ENCODE measurements around the gene SERPINF2.

SERPINF2 gene

DNA sequence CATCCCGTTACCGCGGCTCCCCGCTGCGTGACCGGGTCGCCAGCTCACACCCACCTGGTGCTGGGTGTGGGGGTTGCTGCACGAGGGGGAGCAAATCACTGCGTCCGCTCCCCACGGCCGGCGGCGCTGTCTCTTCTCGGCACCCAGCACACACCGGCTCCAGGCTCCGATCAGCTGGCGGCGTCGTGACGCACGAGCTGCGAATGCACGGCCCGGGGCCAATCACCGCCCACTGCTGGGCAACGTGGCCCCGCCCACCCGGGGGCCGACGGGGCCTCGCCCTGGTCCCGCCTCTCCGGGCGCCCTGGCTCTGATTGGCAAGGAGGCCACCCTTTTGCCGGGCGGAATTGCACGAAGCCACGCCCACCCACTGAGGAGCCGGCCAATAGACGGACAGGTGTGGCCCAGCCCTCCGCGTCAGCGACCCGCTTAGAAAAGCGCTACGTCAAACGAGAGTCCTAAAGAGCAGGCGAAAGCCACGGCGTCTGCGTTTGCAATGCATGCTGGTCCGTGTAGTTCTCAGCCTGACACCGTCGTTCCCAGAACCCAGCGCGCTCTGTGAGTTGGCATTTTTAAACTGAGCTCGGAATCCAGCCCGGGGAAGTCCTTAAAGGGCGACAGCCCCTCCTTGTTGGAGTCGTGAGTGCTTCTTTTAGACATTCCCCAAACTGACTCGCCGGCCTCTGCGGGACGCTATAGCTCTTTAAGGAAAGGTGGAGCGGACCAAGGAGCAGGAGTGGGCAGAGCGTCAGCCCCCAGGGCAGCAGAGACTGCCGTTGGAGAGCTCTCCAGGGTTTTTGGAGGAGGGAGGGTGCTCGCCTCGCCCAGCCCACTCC lies 26.4 kb upstream of the SERPINF2 start:
- peak; percentile 100 for DNase-seq (ENCODE audit: low read depth)

DNA sequence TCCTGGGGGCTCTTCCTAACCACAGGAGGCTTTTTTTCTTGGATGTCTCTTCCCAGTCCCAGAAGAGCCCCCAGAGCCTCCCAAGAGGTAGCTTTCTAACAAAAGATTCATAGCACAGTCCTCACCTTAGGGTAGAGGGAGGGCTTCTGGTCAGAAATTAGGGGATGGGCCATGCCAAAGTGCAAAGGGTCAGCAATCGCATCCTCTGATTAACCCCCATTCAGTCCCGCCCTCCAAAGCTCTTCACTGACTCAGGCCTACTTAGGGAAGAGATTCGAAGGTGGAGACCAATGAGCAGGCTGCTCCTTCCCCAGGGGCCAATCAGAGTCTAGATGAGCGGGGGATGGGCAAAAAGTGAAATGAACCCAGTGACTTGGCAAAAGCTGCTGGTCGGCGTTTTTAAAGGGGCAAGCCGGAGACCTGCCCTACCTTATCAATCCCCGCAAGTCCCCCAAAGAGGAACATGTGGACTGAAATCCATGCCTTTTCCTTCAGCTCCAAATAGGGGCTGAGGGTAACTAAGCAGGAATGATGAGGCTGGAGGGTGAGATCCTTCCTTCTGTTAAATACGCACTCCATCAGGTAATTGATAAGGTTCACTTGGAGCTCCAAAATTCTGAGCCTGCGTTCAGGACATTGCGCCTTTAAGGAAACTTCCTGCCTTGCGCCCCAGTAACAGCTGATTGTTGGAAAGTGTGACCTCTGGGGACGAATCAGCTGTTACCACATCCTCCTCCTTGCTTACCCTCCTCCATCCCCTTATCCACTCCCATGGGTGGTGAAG lies 25.6 kb upstream of the SERPINF2 start:
- DNase-seq (ENCODE audit: low read depth), result peak; percentile 100

DNA sequence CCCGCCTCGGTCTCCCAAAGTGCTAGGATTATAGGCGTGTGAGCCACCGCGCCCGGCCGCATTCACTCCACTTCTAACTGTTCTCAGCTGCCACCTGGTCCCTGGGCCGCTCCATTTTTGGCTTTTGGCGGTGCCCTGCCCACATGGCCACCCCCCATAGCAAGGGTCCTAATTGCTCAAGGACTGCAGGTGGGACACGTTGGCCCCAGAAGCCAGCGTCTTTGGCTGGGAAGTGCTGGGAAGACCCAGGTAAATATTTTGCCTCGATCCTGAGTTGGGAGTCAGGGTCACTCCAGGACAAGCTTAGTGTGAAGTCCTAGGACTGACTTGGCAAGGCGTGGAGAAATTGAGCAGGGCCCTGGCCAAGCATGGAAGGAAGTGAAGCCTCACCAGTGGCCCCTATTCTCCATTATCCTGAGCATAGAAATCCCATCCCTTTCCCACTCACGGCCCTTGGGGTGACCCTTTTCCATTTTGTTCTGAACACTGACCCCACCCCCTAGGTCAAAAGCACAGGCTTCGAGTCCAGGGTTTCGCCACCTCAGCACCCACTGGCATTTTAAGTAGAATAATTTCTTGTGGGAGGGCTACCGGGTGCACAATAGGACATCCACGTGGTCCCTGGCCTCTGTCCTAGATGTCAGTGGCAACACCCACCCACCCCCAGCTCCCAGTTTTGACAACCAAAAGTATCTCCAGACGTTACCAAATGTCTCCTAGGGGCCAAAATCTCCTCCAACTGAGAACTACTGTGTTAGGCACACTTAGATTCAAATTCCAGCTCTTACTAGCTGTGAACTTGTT lies 24.1 kb upstream of the SERPINF2 start:
- no peak for DNase-seq (ENCODE audit: low read depth)

DNA sequence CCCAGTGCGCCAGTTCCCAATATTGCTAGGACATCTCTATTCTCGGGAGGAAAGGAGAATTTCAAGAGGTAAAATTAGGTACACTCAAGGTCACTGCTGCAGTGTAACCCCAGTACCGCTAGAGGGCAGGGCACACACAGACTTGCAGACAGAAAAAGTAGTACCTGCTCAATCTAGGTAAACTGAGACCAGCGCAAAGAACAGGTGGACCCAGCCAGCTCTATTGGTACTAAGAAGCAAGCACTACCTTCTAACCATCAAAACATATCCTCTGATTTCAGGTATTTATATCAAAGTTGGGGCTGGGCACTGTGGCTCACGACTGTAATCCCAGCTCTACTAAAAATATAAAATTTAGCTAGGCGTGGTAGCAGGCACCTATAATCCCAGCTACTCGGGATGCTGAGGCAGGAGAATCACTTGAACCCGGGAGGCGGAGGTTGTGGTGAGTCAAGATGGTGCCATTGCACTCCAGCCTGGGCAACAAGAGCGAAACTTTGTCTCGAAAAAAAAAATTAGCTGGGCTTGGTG lies 21.8 kb upstream of the SERPINF2 start:
- peak; percentile 67 for DNase-seq (ENCODE audit: low read depth)

GRCh38 chr17:1722022-1722421 lies 20.6 kb upstream of the SERPINF2 start:
- peak; percentile 60 for DNase-seq (ENCODE audit: low read depth)

- peak; percentile 87 for DNase-seq (ENCODE audit: low read depth)
Measured at GRCh38 chr17:1724351-1724868, 18.3 kb upstream of the SERPINF2 start, which contains the start of gene WDR81. Gene WDR81 (plus strand): TSS chr17:1724704. CDS start chr17:1724960, 256 bp downstream.

- no peak for DNase-seq (ENCODE audit: low read depth)
Measured at GRCh38 chr17:1724869-1725641, 17.6 kb upstream of the SERPINF2 start.

GRCh38 chr17:1725642-1726511 lies 16.8 kb upstream of the SERPINF2 start:
- no peak for DNase-seq (ENCODE audit: low read depth)

DNA sequence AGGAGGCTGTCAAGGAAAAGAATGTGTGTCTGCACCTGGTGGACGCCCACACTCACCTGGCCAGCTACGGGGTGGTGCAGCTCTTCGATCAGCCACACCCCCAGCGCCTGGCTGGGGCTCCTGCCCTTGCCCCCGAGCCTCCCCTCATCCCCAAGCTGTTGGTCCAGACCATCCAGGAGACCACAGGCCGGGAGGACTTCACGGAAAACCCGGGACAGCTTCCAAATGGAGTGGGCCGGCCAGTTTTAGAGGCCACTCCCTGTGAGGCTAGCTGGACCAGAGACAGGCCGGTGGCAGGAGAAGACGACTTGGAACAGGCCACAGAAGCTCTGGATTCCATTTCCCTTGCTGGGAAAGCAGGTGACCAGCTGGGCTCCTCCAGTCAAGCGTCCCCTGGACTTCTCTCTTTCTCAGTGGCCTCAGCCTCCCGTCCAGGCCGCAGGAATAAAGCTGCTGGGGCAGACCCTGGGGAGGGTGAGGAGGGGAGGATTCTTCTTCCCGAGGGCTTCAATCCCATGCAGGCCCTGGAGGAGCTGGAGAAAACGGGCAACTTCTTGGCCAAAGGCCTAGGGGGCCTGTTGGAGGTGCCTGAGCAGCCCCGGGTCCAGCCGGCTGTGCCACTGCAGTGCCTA lies 15.9 kb upstream of the SERPINF2 start:
- DNase-seq (ENCODE audit: low read depth), result no peak

GRCh38 chr17:1727258-1727789 lies 15.3 kb upstream of the SERPINF2 start:
- no peak for DNase-seq (ENCODE audit: low read depth)

DNA sequence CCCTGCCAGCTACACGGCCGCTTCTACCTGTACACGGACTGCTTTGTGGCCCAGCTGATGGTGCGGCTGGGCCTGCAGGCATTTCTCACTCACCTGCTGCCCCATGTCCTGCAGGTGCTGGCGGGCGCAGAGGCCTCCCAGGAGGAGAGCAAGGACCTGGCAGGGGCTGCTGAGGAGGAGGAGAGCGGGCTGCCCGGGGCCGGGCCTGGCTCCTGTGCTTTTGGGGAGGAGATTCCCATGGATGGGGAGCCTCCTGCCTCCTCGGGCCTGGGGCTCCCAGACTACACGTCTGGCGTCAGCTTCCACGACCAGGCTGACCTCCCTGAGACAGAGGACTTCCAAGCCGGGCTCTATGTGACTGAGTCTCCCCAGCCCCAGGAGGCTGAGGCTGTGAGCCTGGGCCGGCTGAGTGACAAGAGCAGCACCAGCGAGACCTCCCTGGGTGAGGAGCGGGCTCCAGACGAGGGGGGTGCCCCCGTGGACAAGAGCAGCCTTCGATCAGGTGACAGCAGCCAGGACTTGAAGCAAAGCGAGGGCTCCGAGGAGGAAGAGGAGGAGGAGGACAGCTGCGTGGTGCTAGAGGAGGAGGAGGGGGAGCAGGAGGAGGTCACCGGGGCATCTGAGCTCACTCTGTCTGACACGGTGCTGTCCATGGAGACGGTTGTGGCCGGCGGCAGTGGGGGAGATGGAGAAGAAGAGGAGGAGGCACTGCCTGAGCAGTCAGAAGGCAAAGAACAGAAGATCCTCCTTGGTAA lies 14.6 kb upstream of the SERPINF2 start:
- DNase-seq (ENCODE audit: low read depth), result no peak

DNA sequence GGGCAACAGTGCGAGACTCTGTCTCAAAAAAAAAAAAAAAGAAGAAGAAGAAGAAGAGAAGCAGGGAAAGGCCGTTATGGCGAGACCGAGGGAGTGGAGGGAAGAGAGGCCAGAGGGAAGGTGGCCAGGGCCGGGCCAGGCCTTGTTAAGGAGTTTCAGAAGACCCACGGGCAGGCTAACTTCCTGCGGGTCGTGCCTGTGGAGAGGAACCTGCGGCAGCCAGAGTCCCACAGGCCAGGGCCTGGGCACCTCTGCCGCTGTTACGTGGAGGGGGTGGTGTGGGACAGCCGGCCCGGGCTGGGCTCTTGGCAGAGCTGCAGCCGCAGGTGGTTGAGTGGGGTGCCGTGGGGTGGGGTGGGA lies 12.7 kb upstream of the SERPINF2 start:
- no peak for DNase-seq (ENCODE audit: low read depth)

DNA sequence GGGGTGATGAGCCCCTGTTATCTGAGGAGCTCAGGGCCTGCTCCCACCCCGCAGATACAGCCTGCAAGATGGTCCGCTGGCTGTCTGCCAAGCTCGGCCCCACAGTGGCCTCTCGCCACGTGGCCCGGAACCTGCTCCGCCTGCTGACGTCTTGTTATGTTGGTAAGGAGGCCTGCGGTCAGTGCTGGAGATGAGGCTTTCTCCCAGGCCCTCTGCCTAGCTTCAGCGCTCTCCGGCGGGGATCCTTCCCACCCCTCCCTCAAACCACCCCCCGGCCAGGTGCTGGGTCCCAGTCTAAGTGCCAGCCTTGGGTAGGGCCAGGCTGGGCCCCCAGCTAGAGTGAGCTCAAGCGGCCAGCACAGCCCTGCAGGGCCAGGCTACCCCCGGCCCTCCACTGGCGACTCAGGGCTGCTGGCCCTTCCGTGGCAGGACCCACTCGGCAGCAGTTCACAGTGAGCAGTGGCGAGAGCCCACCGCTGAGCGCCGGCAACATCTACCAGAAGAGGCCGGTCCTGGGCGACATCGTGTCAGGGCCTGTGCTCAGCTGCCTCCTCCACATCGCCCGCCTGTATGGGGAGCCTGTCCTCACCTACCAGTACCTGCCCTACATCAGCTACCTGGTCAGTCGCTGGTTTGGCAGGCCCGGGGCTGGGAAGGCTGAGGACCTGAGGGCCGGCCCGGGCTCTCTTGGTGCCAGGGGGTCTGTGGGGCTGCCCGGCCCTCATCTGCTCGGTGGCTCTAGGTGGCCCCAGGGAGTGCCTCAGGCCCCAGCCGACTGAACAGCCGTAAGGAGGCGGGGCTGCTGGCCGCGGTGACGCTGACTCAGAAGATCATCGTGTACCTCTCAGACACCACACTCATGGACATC lies 12.1 kb upstream of the SERPINF2 start:
- DNase-seq (ENCODE audit: low read depth), result peak; percentile 94

- DNase-seq (ENCODE audit: low read depth), result no peak
Measured at GRCh38 chr17:1731194-1731506, 11.5 kb upstream of the SERPINF2 start.

DNA sequence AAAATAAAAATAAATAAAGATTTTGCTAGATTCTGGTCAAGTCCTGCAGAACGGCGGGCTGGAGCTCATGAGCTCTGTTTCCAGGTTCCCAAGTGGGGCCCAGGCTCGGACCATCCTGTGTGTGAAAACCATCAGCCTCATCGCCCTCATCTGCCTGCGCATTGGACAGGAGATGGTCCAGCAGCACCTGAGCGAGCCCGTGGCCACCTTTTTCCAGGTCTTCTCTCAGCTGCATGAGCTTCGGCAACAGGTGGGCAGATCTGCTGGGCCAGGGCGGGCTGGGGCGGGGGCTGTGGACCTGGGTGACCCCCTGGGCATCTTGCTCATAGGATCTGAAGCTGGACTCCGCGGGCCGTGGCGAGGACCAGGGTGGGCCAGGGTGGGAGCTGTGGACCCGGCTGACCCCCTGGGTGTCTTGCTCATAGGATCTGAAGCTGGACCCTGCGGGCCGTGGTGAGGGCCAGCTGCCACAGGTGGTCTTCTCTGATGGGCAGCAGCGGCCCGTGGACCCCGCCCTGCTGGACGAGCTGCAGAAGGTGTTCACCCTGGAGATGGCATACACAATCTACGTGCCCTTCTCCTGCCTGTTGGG lies 10.3 kb upstream of the SERPINF2 start:
- DNase-seq (ENCODE audit: low read depth), result no peak

DNA sequence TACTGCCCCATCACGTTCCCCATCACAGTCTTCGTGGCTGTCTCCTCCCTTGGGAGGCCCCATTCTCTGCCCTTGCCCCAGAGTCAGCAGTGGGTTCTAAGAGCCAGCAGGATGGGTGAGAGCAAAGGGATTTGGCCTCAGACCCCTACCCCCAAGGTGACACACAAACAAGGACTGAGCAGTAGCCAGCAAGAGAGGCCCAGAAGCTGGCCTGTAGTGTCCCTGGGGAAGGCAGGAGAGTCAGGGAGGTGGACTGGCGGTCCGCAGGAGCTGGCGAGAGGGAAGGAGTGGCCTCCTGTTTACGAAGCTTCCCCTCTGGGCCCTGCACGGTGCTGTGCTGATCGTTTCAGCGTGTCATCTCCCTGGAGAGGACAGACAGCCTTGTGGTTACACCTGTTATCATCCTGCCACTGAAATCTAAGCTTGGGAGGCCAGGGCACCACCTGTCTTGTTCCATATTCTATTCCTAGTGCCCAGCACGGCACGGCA lies 9.8 kb upstream of the SERPINF2 start:
- no peak for DNase-seq (ENCODE audit: low read depth)

DNA sequence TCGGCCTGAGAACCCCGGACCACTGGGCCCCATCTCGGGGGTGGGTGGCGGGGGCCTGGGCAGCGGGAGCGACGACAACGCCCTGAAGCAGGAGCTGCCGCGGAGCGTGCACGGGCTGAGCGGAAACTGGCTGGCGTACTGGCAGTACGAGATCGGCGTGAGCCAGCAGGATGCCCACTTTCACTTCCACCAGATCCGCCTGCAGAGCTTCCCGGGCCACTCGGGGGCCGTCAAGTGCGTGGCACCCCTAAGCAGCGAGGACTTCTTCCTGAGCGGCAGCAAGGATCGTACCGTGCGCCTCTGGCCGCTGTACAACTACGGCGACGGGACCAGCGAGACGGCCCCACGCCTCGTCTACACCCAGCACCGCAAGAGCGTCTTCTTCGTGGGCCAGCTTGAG lies 8.9 kb upstream of the SERPINF2 start:
- no peak for DNase-seq (ENCODE audit: low read depth)
